LNCaP clone FGC (cell line): Measurements from ENCODE around the gene HOXD1.

Experiments used
- DNase-seq: peaks from one replicate; pipeline ENCODE4 v3.0.0-alpha.2; 2011; ENCODE audit warnings: low read depth
- H3K4me3 ChIP-seq: 2 replicates; pipeline ENCODE4 v1.5.1; 2011; ENCODE audit warnings: mild to moderate bottlenecking, low read depth, low read length, control low read depth
- CTCF ChIP-seq: IDR thresholded peaks from 2 replicates; pipeline ENCODE4 v1.5.1; 2012; ENCODE audit warnings: mild to moderate bottlenecking; ENCODE audit not compliant: control insufficient read depth, insufficient read depth; ENCODE audit errors: extremely low read depth

Gene HOXD1

GRCh38 chr2:176163672-176164056 lies 24.8 kb upstream of the HOXD1 start:
- no peak for DNase-seq
- no peak for TF ChIP-seq CTCF
- no peak overlapping the region for H3K4me3 ChIP-seq

- H3K4me3 ChIP-seq = no peak overlapping the region
- DNase-seq = no peak
- TF ChIP-seq CTCF = no peak
Observed at GRCh38 chr2:176164201-176164600, 24.3 kb upstream of the HOXD1 start.

- no peak for TF ChIP-seq CTCF
- no peak for DNase-seq
- no peak overlapping the region for H3K4me3 ChIP-seq
Observed at GRCh38 chr2:176164611-176165369, 23.7 kb upstream of the HOXD1 start.

- no peak overlapping the region for H3K4me3 ChIP-seq
- no peak for DNase-seq
- TF ChIP-seq CTCF = no peak
Observed at GRCh38 chr2:176165370-176166050, 23.0 kb upstream of the HOXD1 start.

GRCh38 chr2:176166272-176166671 lies 22.2 kb upstream of the HOXD1 start:
- DNase-seq = no peak
- H3K4me3 ChIP-seq = no peak overlapping the region
- TF ChIP-seq CTCF = no peak

DNA sequence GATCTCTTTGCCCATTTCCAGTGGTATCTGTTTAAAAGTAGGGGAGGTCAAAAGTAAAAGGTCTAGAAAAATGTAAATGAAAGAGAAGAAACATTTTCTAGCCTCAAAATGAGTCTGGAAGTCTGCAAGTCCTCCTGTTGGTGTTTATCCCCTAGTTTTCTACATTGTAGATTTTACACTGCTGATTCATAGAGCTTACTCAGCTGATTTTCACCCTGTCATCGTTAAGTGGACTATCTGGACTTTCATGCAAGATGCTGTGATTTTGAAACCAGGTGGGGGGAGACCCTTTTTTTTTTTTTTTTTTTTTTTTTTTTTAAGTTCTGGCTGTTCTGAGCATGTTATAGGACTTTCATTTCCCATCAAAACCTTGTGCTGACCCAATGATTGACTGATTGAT lies 21.1 kb upstream of the HOXD1 start:
- no peak for DNase-seq
- TF ChIP-seq CTCF = no peak
- H3K4me3 ChIP-seq = no peak overlapping the region
